Tibial nerve (tissue), 4 donors: ENCODE results near the gene TMCC1. TPM values are rescaled to one million over a fixed set of nuclear protein-coding genes. Genes with fewer than 3 reads are reported as not detected.

Experiments used
- DNase-seq, 2 donors: peaks; one replicate each; pipeline ENCODE4 v3.0.0-alpha.2; 2019; ENCODE audit warnings: low spot score in 2 of 2
- H3K27ac ChIP-seq, 4 donors: fragments of 200-600 bp; sonication (generic) in 3 of 4; one replicate each; pipeline ENCODE4 v1.5.1; 2017 to 2019; ENCODE audit warnings: mild to moderate bottlenecking in 1 of 4
- H3K27me3 ChIP-seq, 2 donors: fragments of 200-600 bp; sonication (generic) in 1 of 2; one replicate each; pipeline versions ENCODE4 v1.5.1 to v1.6.0; 2017 to 2019
- H3K36me3 ChIP-seq, 3 donors: fragments of 200-600 bp; sonication (generic); one replicate each; pipeline ENCODE4 v1.5.1; 2018 to 2019
- H3K4me1 ChIP-seq, 4 donors: fragments of 200-600 bp; sonication (generic) in 3 of 4; one replicate each; pipeline ENCODE4 v1.5.1; 2017 to 2019
- H3K4me3 ChIP-seq, 4 donors: fragments of 200-600 bp; sonication (generic) in 3 of 4; one replicate each; pipeline ENCODE4 v1.5.1; 2017 to 2019; ENCODE audit warnings: mild to moderate bottlenecking in 1 of 4, moderate library complexity in 1 of 4
- H3K9me3 ChIP-seq, 4 donors: fragments of 200-600 bp; sonication (generic) in 3 of 4; one replicate each; pipeline ENCODE4 v1.5.1; 2017 to 2019
- EP300 ChIP-seq, 2 donors: sonication (generic); formaldehyde crosslinking; IDR thresholded peaks; one replicate each; pipeline ENCODE4 v1.6.1; 2017; ENCODE audit warnings: antibody characterized with exemption in 2 of 2, mild to moderate bottlenecking in 1 of 2
- POLR2A ChIP-seq, 2 donors: fragments of 450-650 bp; IDR thresholded peaks; one replicate each; pipeline ENCODE4 v1.6.1; 2017; ENCODE audit warnings: antibody characterized with exemption in 2 of 2, mild to moderate bottlenecking in 2 of 2, moderate library complexity in 2 of 2
- WGBS, 2 donors: methylation state at CpG; one replicate each; pipeline ENCODE4 v1.1.5; 2018; 5-methylcytosine and 5-hydroxymethylcytosine counted together
- total RNA-seq, 4 donors: library from RNA; depleted of rRNA; stranded (reverse); fragments of >200 nt; gene quantifications; one replicate each; pipeline ENCODE4 v1.1.0, GENCODE V29; 2016
- TF ChIP-seq, protein P1 (sequence below), 5 experiments: fragments of 200-600 bp in 3 of 5; fragments of 450-650 bp in 2 of 5; sonication (generic) in 3 of 5; IDR thresholded peaks; one replicate each; pipeline ENCODE4 v1.5.1; 2016 to 2019; ENCODE audit warnings: antibody characterized with exemption in 5 of 5, mild to moderate bottlenecking in 3 of 5, moderate library complexity in 2 of 5

TMCC1 gene
- total RNA-seq, 4 donors from 2014 or later: 19.9 to 27.9 (median 23.1) TPM

DNA sequence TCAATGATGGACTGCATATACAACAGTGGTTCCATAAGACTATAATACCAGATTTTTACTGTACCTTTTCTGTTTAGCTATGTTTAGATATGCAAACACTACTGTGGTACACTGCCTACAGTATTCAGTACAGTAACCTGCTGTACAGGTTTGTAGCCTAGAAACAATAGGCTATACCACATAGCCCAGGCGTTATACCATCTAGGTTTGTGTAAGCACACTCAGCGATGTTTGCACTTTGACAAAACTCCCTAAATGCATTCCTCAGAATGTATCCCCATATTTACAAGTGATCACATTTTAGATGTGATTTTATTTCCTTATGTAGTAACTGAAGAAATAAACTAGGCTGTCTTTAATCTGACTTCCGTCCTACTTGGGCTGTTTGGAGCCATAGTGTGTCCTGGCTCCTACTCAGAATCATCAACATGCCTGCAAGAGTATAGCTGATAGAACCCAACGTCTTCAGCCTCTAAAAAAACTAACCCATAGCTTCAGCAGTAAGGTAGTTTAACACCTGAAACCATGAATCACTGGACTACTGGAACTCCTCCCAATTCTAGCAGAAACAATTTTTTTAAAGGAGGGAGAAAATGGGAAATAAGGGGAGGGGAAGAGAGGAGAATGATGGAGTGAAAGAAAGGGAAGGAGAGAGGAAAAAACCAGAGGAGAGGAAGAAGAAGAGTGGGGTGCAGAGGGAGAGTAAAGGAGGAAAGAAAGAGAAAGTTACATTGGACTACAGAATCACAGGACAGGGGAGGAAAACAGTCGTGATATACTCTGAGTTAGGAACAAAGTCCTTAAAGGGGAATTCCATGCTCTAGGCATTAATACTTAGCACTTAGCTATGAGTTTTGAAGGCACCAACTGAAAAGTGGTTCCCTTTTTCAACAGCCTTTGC lies 219.4 kb downstream of the TMCC1 start:
- DNase-seq: no peak
- TF ChIP-seq, protein P1, sequence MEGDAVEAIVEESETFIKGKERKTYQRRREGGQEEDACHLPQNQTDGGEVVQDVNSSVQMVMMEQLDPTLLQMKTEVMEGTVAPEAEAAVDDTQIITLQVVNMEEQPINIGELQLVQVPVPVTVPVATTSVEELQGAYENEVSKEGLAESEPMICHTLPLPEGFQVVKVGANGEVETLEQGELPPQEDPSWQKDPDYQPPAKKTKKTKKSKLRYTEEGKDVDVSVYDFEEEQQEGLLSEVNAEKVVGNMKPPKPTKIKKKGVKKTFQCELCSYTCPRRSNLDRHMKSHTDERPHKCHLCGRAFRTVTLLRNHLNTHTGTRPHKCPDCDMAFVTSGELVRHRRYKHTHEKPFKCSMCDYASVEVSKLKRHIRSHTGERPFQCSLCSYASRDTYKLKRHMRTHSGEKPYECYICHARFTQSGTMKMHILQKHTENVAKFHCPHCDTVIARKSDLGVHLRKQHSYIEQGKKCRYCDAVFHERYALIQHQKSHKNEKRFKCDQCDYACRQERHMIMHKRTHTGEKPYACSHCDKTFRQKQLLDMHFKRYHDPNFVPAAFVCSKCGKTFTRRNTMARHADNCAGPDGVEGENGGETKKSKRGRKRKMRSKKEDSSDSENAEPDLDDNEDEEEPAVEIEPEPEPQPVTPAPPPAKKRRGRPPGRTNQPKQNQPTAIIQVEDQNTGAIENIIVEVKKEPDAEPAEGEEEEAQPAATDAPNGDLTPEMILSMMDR (IDR thresholded peaks at IDR 0.05): no peak
- TF ChIP-seq POLR2A (IDR thresholded peaks at IDR 0.05) (no peak), EP300 (IDR thresholded peaks at IDR 0.05) (no peak)
- Histone ChIP-seq H3K36me3 (peaks cover 0 to 21% (median 0%) of the 10 kb centered on the region in 3 donors), H3K9me3 (no peaks in the 10 kb centered on the region), H3K27me3 (no peaks in the 10 kb centered on the region), H3K4me3 (no peak overlapping the region), H3K4me1 (peaks cover 0 to 13% (median 0%) of the 10 kb centered on the region in 4 donors), H3K27ac (no peak overlapping the region)
- 72 to 74% methylated on average over 5 of the region's 5 CpGs for WGBS, 2 donors

DNA sequence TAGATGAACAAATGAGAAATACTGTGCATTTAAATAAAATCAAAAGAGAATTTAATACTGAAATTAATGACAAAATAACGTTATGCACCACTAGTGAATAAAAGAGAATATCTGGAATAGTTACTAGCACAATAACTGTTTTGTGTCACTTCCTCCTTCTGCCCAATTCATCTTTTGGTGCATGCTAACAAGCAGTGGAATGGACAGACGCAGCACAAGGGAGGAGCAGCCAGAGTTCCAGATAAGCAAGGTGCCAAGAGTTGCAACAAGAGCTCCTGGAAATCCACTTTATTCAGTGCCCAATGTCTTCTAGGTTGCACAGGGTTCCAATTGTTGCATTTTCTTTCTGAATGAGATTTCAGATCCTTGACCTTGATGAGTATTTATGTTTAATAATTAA lies 220.5 kb downstream of the TMCC1 start:
- Histone ChIP-seq H3K27ac (no peak overlapping the region), H3K36me3 (peaks cover 0 to 25% (median 0%) of the 10 kb centered on the region in 3 donors), H3K27me3 (no peaks in the 10 kb centered on the region), H3K9me3 (no peaks in the 10 kb centered on the region), H3K4me3 (no peak overlapping the region), H3K4me1 (peaks cover 0 to 13% (median 0%) of the 10 kb centered on the region in 4 donors)
- no peak for DNase-seq
- 34 to 38% methylated on average over 2 of the region's 2 CpGs for WGBS, 2 donors
- TF ChIP-seq, protein P1 (IDR thresholded peaks at IDR 0.05): no peak
- TF ChIP-seq EP300 (IDR thresholded peaks at IDR 0.05) (no peak), POLR2A (IDR thresholded peaks at IDR 0.05) (no peak)

DNA sequence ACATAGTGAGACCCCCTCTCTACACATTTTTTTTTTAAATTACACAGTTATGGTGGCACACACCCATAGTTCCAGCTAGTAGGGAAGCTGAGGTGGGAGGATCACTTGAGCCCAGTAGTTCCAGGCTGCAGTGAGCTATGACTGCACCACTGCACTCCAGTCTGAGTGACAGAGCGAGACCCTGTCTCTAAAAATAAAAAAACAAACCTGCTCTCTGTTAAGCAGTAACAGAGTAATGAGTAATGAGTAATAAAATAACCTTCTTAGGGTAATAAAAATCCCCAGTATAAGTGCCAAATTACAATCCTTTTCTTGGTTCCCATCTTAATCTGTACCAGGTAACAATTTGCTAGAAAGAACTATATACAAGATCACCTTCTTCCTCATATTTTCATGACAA lies 221.1 kb downstream of the TMCC1 start:
- DNase-seq: no peak
- no peak overlapping the region for H3K4me3 ChIP-seq
- peaks cover 0 to 13% (median 0%) of the 10 kb centered on the region in 4 donors for H3K4me1 ChIP-seq
- H3K27ac ChIP-seq: no peak overlapping the region
- no peaks in the 10 kb centered on the region for H3K27me3 ChIP-seq
- no peak for TF ChIP-seq POLR2A (IDR thresholded peaks at IDR 0.05)
- H3K36me3 ChIP-seq: peaks cover 0 to 25% (median 0%) of the 10 kb centered on the region in 3 donors
- WGBS, 2 donors: 100% methylated on average over 1 of the region's 1 CpG
- H3K9me3 ChIP-seq: no peaks in the 10 kb centered on the region

DNA sequence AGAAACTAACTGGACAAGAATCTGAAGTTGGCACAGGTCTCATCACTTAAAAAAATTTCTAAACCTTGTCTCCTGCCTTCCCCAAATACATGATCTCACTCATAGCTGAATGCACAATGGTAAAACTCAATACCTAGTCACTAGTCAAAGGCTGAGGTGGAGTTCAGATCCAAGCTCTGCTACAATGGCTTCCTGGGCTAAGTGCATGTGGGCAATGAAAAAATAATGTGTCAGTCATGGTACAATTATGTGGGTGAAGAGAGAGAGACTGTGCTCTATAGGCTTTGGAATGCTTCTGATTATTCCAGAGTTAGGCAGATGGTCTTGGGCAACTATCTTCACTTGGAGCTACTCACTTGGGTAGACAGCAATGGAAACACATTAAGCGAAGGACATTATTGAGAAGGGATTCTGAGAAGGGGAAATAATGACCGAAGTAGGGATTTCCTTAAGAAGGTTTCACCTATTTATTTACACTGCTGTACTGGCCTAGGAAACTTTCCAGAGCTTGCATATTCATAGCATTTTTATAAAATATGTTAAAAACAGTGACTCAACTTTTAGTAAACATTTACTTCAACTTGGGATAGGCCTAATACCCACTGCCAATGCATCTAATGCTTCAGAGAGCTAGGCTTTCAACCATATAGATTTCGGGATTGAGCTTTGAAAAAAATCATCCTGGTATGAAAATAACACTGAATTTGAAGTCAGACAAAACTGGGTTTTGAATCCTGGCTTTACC lies 228.3 kb downstream of the TMCC1 start:
- 94 to 97% methylated on average over 3 of the region's 3 CpGs for WGBS, 2 donors
- Histone ChIP-seq H3K4me3 (no peak overlapping the region), H3K9me3 (no peaks in the 10 kb centered on the region), H3K27ac (no peak overlapping the region), H3K4me1 (peaks cover 0 to 34% (median 5%) of the 10 kb centered on the region in 4 donors), H3K36me3 (peaks cover 0 to 15% (median 0%) of the 10 kb centered on the region in 3 donors), H3K27me3 (no peaks in the 10 kb centered on the region)
- TF ChIP-seq EP300 (IDR thresholded peaks at IDR 0.05) (no peak), POLR2A (IDR thresholded peaks at IDR 0.05) (no peak)
- TF ChIP-seq, protein P1 (IDR thresholded peaks at IDR 0.05): no peak
- no peak for DNase-seq

- TF ChIP-seq EP300 (IDR thresholded peaks at IDR 0.05): no peak
- TF ChIP-seq POLR2A (IDR thresholded peaks at IDR 0.05): no peak
- TF ChIP-seq, protein P1 (IDR thresholded peaks at IDR 0.05): no peak
- peak overlapping the region in 1 of 4 donors; percentile 18 for H3K27ac ChIP-seq
- 77% methylated on average over 6 of the region's 6 CpGs for WGBS, 2 donors
Measured at GRCh38 chr3:129663930-129664646, 229.4 kb downstream of the TMCC1 start.

More at GRCh38 chr3:129663930-129664646, 229.4 kb downstream of the TMCC1 start:
- DNase-seq: no peak
- Histone ChIP-seq H3K4me3 (no peak overlapping the region), H3K36me3 (peaks cover 0 to 4% (median 0%) of the 10 kb centered on the region in 3 donors), H3K4me1 (peaks cover 0 to 34% (median 5%) of the 10 kb centered on the region in 4 donors), H3K9me3 (no peaks in the 10 kb centered on the region), H3K27me3 (no peaks in the 10 kb centered on the region)
